HG03354 (cell line): Measurements from ENCODE around the gene TSPAN31.

ENCODE experiments used
- ATAC-seq: cut with Tn5 transposase; IDR thresholded peaks from one replicate; pipeline ENCODE4 v1.9.1; 2021; ENCODE audit warnings: mild to moderate bottlenecking; ENCODE audit not compliant: unreplicated experiment, poor library complexity, severe bottlenecking

TSPAN31 gene, protein sequence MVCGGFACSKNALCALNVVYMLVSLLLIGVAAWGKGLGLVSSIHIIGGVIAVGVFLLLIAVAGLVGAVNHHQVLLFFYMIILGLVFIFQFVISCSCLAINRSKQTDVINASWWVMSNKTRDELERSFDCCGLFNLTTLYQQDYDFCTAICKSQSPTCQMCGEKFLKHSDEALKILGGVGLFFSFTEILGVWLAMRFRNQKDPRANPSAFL

DNA sequence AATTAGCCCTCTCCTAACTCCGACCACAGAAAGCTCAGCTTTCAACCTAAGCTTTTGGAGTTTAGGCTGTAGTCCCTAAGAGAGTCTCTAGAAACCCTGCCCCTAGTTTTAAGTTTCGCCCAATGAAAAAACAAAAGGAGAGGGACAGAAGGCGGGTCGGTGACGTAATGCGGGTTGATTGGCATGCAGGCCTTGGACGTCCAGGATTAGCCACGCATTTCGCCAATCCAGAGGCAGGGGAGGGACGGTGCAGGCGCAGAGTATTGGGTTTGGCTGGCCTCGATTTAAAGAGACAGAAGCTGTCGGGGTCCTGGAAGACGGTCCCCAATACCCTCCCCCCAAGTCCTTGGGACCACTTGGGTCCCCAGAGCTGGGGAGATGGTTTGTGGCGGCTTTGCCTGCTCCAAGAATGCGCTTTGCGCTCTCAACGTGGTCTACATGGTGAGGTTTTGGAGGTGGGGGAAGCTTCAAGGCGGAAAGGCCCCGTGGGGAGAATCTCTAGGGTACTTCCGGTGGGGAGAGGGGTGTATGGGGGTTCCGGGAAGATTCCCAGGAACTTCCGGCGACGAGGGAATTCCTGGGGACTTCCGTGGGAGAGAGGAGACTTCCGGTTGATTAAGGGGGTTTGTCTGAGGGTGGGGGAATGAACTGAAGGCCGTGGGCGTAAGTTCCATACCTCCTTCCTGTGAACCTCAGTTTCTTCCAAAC, at the start of gene TSPAN31:
Gene TSPAN31 (plus strand): TSS at position 263 of the 708 bp plus-strand sequence. CDS start 116 bp downstream, at position 379.
- peak; percentile 86 for ATAC-seq

DNA sequence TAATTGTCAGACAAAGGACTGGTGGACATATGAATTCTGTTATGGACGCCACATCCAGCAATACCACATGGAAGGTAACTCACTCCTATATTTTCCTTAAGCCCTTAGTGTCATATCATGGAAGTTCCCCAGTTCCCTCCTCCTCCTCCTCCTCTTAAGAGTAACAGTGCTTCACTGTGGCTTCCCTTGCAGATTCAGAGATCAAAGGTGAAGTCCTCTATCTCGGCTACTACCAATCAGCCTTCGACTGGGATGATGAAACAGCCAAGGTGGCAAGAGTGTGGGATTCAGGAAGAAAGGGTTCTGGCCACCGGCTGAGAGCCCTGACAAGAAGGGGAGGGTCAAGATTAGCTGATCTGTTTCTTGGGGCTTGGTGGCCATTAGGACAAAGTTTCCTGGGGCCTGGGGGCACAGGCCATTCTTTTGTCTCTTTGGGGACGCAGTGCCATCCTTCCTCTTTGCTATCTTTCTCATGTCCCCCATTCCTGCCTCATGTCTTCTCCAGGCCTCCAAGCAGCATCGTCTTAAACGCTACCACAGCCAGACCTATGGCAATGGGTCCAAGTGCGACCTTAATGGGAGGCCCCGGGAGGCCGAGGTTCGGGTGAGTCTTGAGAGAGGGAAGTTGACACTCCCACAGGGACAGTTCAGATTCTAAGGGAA, 48.9 kb upstream of the TSPAN31 start:
- ATAC-seq = no peak

DNA sequence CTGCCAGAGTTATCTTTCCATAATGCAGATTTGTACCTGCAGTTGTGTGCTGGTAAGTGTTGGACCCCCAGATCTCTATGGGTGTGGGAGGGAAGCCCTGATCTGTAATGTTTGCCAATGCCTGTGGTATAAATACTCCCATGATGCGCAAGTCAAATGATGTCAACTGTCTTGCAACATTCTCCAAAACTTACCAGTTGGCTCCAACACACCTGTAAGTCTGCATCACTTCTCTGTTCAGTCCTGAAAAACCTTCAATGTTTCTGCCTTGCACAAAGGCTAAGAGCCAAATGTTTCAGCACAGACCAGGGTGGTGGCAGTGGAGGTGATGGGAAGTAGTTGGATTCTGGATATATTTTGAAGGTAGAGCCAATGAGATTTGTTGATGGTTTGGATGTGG, 47.8 kb upstream of the TSPAN31 start:
- no peak for ATAC-seq

DNA sequence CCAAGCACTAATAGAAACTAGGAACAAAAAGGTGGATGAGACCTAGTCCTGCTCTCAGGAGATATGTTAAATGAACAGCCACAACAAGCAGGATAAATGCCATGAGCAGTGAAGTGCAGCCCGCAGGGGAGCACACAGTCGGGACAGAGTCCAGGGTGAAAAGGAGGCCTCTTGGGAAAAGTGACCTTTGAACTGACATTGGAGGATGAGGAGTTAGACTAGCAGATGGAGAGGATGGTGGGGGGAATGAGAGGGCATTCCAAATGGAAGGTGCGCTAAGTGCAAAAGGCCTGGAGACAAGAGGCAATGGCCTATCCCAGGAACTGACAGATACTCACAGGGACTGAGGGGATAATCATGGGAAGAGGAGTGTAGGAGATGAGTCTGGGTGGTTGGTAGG, 46.4 kb upstream of the TSPAN31 start:
- no peak for ATAC-seq

DNA sequence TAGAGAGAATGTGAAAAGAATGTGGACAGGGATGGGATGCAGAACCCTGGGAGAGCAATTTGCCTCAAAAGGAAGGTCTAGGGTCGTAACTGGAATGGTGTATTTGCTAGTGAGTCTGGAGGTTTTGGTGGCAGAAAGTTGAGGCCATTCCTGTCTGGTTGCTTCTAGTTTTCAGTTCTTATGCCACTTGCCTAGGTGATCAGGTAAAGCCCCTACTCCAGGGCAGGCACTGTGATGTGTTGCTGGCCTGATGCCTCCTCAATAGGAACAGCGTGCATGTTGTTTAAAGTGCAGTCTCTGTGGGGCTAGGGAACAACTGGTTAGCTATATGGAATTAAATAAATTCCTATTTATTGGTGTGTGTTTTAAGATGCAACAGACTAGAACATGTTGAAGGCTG, 44.5 kb upstream of the TSPAN31 start:
- no peak for ATAC-seq

DNA sequence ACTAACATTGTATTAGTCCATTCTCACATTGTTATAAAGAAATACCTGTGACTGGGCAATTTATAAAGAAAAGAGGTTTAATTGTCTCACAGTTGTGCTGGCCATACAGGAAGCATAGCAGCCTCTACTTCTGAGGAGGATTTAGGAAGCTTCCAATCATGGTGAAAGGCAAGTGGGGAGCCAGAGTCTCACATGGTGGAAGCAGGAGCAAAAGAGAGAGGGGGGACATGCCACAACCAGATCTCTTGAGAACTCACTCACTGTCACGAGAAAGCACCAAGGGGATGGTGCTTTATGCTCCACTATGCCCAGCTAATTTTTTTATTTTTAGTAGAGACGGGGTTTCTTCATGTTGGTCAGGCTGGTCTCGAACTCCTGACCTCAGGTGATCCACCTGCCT, 37.6 kb upstream of the TSPAN31 start:
- ATAC-seq = no peak

DNA sequence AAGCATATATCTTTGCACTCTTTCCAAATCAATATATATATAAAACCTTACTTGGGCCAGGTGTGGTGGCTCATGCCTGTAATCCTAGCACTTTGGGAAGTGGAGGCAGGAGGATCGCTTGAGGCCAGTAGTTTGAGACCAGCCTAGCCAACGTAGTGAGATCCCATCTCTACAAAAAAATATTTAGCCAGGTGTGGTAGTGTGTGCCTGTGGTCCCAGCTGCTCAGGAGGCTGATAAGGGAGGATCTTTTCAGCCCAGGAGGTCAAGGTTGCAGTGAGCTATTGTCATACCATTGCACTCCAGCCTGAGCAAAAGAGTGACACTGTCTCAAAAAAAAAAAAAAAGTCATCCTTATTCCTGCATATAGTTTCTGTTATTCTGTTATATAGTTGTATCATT, 36.5 kb upstream of the TSPAN31 start:
- no peak for ATAC-seq

DNA sequence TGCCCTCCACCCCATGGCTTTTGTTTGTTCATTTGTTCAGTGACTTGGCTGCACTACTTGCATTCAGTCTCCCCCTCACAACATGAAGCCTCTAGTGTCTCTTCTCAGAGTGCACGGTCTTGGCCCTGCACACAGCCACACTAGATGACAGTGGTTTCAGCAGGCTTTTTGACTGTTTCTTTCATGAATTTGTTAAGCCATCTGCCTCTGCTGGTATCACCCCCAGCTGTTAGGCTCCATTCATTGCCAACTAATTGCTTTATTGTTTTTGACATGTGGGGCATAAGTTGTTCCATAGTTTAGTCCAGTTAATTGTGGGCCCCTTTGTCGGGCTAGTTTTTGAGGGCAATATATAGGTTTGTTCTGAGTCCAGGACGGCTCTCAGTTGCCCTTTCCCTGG, 32.1 kb upstream of the TSPAN31 start:
- no peak for ATAC-seq

DNA sequence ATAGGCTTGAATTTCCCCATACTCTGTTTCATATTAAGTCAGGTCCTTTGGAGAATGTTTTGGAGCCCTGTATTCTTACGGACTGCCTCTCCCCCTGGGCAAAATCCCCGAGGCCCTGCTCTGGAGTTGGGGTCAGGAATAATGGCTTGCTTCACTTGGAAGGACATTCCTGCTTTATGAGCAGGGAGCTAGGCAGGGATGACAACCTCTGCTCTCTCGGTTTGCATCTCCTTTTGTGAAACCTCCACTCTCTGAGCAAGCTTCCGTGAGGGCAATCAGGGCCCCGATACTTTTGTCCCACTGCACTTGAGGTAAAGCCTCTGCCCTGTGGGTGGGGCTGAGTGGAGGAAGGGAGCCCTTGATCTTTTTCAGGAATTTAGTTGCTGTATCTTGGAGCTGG, 31.6 kb upstream of the TSPAN31 start:
- no peak for ATAC-seq

DNA sequence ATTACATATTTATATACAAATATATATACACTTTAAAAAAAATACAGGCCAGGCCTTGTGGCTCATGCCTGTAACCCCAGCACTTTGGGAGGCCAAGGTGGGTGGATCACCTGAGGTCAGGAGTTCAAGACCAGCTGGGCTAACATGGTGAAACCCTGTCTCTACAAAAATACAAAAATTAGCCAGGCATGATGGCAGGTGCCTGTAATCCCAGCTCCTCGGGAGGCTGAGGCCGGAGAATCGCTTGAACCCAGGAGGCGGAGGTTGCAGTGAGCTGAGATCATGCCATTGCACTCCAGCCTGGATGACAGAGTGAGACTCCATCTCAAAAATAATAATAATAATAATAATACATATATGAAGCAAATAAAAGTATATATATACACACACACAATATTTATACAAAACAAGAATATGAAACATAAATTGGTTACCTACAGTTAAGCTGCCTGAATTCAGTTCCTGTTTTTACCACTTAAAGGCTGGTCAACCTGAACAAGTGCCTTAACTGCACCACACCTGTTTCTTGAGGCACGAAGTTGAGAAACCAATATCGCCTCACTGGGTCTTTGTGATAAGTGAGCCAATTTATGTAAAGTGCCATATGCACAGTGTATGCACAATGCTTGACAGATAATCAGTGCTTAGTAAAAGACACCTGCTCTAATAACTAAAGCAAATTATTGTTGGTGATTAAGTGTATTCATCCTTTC, 29.6 kb upstream of the TSPAN31 start:
- ATAC-seq = peak; percentile 72

DNA sequence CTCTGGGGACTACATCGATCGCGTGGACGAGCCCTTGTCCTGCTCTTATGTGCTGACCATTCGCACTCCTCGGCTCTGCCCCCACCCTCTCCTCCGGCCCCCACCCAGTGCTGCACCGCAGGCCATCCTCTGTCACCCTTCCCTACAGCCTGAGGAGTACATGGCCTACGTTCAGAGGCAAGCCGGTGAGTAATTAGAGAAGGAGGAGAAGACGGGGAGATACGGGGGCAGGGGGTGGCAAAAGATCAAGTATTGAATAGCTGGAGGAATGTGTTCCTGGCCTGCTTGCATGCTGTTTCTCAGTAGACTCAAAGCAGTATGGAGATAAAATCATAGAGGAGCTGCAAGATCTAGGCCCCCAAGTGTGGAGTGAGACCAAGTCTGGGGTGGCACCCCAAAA, 29.1 kb upstream of the TSPAN31 start:
- no peak for ATAC-seq

DNA sequence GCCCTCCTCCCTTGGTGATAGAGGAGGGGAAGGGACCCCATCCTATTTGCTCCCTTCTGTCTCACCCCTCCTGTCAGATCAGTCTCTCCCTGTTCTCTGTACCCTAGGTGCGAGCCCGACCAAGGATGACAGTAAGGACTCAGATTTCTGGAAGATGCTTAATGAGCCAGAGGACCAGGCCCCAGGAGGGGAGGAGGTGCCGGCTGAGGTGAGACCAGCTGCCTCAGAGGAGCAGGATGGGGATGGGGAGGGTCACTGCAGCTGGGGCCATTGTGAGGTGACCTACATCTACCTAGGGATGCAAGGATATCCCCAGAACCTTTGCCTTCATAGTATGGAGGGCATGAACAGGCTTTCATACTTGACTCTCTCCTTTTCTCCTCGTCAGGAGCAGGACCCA, 28.5 kb upstream of the TSPAN31 start:
- no peak for ATAC-seq

DNA sequence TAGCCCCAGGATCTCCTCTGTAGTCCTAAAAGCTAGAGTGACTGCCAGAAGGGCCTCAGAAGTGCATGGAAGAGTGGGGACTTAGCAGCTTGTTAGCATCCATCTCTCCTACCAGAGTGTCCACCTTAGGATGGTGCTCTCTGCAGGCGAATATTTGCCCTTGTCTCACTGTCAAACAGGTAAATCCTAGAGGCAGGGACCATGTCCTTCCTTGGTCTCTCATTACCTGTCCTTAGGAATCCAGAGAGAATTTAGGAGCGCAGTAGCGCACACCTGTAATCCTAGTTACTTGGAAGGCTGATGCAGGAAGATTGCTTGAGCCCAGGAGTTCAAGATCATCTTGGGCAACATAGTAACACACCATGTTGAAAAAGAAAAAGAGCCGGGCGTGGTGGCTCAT, 27.7 kb upstream of the TSPAN31 start:
- no peak for ATAC-seq

DNA sequence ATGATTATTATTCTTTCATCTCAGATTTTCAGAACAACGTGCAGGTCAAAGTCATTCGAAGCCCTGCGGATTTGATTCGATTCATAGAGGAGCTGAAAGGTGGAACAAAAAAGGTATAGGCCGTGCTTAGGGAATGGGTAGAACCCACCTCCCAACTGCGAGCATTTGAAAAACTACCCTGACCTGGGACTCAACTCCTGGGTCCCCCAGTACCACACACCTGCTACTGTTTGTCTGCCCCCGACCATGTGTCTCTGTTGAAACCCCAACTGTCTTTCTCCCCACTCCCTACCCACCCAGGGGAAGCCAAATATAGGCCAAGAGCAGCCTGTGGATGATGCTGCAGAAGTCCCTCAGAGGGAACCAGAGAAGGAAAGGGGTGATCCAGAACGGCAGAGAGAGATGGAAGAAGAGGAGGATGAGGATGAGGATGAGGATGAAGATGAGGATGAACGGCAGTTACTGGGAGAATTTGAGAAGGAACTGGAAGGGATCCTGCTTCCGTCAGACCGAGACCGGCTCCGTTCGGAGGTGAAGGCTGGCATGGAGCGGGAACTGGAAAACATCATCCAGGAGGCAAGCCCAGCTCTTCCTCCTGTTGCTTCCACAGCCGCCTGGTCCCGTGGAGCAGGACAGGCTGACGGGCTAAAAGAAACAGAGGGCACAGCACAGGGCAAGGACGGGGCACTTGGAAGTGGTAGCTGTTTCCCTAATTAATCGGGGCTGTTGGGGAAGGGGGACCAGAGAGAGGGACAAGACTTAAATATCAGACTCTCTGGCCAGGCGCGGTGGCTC, 26.8 kb upstream of the TSPAN31 start:
- ATAC-seq = no peak

DNA sequence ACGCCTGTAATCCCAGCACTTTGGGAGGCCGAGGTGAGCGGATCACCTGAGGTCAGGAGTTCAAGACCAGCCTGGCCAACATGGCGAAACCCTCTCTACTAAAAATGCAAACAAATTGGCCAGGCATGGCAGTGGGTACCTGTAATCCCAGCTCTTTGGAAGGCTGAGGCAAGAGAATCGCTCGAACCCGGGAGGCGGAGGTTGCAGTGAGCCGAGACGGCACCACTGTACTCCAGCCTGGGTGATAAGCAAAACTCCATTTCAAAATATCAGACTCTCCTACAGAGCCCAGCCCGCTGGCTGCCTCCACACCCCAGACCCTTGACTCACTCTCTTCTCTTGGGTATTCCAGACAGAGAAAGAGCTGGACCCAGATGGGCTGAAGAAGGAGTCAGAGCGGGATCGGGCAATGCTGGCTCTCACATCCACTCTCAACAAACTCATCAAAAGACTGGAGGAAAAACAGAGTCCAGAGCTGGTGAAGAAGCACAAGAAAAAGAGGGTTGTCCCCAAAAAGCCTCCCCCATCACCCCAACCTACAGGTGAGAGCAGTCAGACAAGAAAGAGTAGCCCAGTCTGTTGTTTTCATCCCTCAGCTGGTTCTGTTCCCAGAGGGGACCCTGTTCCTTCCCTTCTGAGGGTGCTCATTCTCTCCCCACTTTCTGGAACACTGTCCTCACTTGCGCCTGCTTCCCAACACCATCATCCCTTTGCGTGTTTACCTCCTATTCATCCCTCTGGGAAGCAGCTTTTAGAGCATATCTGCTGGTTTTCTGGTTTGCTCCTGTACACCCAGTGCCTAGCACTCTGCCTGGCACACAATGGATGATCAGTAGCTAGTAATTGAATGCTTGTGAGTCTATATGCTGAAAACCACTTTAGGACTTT, 26.0 kb upstream of the TSPAN31 start:
- no peak for ATAC-seq

DNA sequence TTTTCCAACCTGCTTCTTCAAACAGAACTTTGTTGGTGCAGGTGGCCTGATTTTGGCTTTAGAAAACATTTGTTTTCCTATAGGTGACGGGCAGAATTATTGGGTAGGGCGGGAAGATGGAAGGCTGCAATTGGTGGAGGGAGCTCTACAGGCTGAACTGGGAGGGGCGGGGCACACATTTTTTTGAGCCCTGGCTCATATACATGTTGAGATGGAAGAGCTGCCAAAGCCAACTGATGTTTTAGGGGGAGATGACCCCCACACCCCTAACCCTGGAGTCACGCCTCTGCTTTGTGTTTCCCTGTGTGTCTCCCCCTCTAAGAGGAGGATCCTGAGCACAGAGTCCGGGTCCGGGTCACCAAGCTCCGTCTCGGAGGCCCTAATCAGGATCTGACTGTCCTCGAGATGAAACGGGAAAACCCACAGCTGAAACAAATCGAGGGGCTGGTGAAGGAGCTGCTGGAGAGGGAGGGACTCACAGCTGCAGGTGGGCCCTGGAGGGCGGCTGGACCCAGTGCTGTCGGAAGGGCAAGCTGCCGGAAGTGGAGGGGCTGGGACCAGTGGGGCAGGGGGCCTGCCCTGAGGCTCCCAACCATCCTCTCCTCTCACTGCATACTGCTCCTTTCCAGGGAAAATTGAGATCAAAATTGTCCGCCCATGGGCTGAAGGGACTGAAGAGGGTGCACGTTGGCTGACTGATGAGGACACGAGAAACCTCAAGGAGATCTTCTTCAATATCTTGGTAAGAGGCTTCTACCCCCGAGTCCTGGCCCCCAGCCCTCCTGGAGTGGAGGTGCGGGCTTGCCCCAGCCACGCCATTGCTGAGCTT, 24.8 kb upstream of the TSPAN31 start:
- no peak for ATAC-seq

DNA sequence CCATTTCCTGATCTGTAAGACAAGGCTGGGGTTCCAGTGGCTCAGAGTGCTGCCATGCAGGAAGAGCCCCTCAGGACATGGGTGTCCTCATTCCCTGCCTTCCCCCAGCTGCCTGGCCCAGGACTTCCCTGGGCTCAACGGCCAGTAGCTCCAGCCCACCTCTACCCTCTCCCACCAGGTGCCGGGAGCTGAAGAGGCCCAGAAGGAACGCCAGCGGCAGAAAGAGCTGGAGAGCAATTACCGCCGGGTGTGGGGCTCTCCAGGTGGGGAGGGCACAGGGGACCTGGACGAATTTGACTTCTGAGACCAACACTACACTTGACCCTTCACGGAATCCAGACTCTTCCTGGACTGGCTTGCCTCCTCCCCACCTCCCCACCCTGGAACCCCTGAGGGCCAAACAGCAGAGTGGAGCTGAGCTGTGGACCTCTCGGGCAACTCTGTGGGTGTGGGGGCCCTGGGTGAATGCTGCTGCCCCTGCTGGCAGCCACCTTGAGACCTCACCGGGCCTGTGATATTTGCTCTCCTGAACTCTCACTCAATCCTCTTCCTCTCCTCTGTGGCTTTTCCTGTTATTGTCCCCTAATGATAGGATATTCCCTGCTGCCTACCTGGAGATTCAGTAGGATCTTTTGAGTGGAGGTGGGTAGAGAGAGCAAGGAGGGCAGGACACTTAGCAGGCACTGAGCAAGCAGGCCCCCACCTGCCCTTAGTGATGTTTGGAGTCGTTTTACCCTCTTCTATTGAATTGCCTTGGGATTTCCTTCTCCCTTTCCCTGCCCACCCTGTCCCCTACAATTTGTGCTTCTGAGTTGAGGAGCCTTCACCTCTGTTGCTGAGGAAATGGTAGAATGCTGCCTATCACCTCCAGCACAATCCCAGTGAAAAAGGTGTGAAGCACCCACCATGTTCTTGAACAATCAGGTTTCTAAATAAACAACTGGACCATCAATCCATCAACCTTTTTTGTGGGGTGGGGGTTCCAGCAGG, 23.9 kb upstream of the TSPAN31 start:
- no peak for ATAC-seq
